Right lobe of liver (tissue), 6 donors: ENCODE results near the gene F13A1. TPM values are rescaled to one million over a fixed set of nuclear protein-coding genes. Genes with fewer than 3 reads are reported as not detected.
A peak's percentile ranks its signal among the peaks of the same experiment; 100 is the strongest.

Experiments
- ATAC-seq, 4 donors: fragments of 200-7000 bp; cut with Tn5 transposase; one replicate each; pipeline ENCODE4 v1.9.1; 2020; ENCODE audit warnings: mild to moderate bottlenecking in 4 of 4, moderate library complexity in 4 of 4
- DNase-seq, 3 donors: peaks; one replicate each; pipeline ENCODE4 v3.0.0-alpha.2; 2020
- H3K27ac ChIP-seq, 3 donors: fragments of 200-600 bp; one replicate each; pipeline ENCODE4 v1.8.0; 2022
- H3K27me3 ChIP-seq, 2 donors: fragments of 200-600 bp; one replicate each; pipeline ENCODE4 v1.8.0; 2022
- H3K36me3 ChIP-seq, 4 donors: fragments of 200-600 bp; sonication (generic) in 1 of 4; one replicate each; pipeline versions ENCODE4 v1.5.1 to v1.8.0; 2017 to 2022; ENCODE audit warnings: control low read depth in 1 of 4
- H3K4me1 ChIP-seq, 4 donors: fragments of 200-600 bp; sonication (generic) in 1 of 4; one replicate each; pipeline versions ENCODE4 v1.5.1 to v1.8.0; 2017 to 2022; ENCODE audit warnings: control low read depth in 1 of 4
- H3K4me3 ChIP-seq, 3 donors: fragments of 200-600 bp; one replicate each; pipeline ENCODE4 v1.8.0; 2022
- H3K9me3 ChIP-seq, 4 donors: fragments of 200-600 bp; sonication (generic) in 1 of 4; one replicate each; pipeline versions ENCODE4 v1.5.1 to v1.8.0; 2017 to 2022; ENCODE audit warnings: control low read depth in 1 of 4
- POLR2A ChIP-seq: fragments of 450-650 bp; IDR thresholded peaks from one replicate; pipeline ENCODE4 v1.6.1; 2017; ENCODE audit warnings: antibody characterized with exemption, mild to moderate bottlenecking
- WGBS: methylation state at CpG from one replicate; pipeline ENCODE4 v1.1.6; 2018; ENCODE audit warnings: low coverage, low lambda C conversion rate; ENCODE audit not compliant: insufficient coverage; ENCODE audit errors: missing lambda C conversion rate; 5-methylcytosine and 5-hydroxymethylcytosine counted together
- intact Hi-C, 2 donors: fragments of 100-400 bp; cut with DNase I; formaldehyde crosslinking; loops; one replicate each; pipeline versions ENCODE4 v1.11.2 to v1.14.1; 2022
- microRNA-seq, 2 donors: library from miRNA; unstranded; fragments of <30 nt; microRNA quantifications; one replicate each; pipeline ENCODE4, GENCODE V29; 2019 to 2020
- small RNA-seq, 2 experiments: library from RNA; depleted of rRNA; stranded (forward); fragments of <200 nt; gene quantifications; one replicate each; pipeline ENCODE3, GENCODE V24; 2016
- total RNA-seq, 6 experiments: library from RNA; depleted of rRNA in 2 of 6; stranded (reverse); fragments of >200 nt in 2 of 6; fragmentation: NEBNext Ultra II Directional in 3 of 6; extraction: Animal tissue kit (Norgen Biotek cat#: 25700) in 3 of 6; gene quantifications; one replicate each; pipeline versions ENCODE4 v1.1.0 to v1.2.4, GENCODE V29; 2016 to 2023
- TF ChIP-seq, protein P1 (sequence below), 4 donors: fragments of 200-600 bp in 3 of 4; fragments of 450-650 bp in 1 of 4; IDR thresholded peaks; one replicate each; pipeline versions ENCODE4 v1.5.1 to v1.8.0; 2016 to 2022; ENCODE audit warnings: antibody characterized with exemption in 4 of 4, mild to moderate bottlenecking in 2 of 4
- donor health status: DM: no; HTN: yes; CAD: no.
- donor health status: DM: no; HTN: no; CAD: no.
- donor health status: DM: no; HTN: no; CAD: no.
- donor health status: DM: no; HTN: yes; CAD: no.
- donor health status: DM: no; HTN: yes; CAD: no.

The F13A1 gene
- total RNA-seq, 6 experiments from 2014 or later: 0.86 to 10.1 (median 2.1) TPM

DNA sequence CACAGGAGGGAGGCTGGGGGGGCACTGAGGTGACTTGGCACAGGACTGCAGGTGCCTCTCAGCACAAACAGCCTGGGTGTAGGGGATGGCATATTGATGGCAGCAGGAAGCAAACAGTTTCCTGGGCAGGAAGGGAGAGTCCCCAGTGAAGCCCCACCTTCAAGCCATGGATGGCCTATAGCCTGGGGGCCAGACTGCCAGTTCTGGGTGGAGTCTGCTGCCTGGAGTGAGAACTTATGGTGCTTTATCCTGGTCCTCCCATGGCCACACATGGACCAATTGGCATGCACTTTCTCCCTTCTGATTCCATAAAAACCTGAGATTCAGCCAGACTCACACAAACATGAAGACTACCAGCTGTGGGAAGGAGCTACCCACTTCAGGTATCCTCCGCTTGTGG is 198.5 kb downstream of the F13A1 start:
- H3K36me3 ChIP-seq: no peaks in the 10 kb centered on the region
- WGBS: 100% methylated on average over 1 of the region's 1 CpG
- intact Hi-C loops: no loop called here
- H3K27me3 ChIP-seq: no peaks in the 10 kb centered on the region
- H3K9me3 ChIP-seq: no peaks in the 10 kb centered on the region
- no peak overlapping the region for H3K27ac ChIP-seq
- TF ChIP-seq POLR2A: no peak
- TF ChIP-seq, protein P1, sequence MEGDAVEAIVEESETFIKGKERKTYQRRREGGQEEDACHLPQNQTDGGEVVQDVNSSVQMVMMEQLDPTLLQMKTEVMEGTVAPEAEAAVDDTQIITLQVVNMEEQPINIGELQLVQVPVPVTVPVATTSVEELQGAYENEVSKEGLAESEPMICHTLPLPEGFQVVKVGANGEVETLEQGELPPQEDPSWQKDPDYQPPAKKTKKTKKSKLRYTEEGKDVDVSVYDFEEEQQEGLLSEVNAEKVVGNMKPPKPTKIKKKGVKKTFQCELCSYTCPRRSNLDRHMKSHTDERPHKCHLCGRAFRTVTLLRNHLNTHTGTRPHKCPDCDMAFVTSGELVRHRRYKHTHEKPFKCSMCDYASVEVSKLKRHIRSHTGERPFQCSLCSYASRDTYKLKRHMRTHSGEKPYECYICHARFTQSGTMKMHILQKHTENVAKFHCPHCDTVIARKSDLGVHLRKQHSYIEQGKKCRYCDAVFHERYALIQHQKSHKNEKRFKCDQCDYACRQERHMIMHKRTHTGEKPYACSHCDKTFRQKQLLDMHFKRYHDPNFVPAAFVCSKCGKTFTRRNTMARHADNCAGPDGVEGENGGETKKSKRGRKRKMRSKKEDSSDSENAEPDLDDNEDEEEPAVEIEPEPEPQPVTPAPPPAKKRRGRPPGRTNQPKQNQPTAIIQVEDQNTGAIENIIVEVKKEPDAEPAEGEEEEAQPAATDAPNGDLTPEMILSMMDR (IDR thresholded peaks at IDR 0.05): no peak
- no peak for ATAC-seq
- DNase-seq: no peak
- H3K4me3 ChIP-seq: no peak overlapping the region
- no peaks in the 10 kb centered on the region for H3K4me1 ChIP-seq

DNA sequence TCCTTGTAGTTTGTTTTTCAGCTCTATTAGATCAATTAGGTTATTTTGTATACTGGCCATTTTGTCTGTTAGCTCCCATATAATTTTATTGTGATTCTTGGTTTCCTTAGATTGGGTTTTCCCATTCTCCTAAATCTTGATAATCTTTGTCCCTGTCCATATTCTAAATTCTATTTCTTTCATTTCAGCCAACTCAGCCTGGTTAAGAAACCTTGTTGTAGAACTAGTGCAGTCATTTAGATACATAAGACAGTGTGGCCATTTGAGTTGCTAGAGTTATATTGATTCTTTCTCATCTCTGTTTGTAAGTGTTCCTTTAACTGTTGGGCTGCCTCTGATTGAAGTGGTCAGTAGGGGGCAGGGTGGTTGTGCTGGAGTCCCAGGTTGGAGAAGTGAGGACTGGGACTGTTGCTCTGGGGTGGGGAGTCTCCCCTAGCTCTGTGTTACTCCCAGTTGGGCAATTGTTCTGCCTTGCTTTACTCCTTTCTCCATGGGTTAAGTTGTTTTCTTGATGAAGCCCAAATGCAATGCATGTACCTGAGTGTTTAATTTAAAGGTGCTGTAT is 214.9 kb downstream of the F13A1 start:
- intact Hi-C loops: no loop called here

More for the DNA sequence above, 214.9 kb downstream of the F13A1 start:
- H3K27ac ChIP-seq: no peak overlapping the region
- no peaks in the 10 kb centered on the region for H3K36me3 ChIP-seq
- no peak overlapping the region for H3K4me3 ChIP-seq
- ATAC-seq (peak; percentile 46 to 70 (median 52)), DNase-seq (no peak)
- TF ChIP-seq, protein P1 (IDR thresholded peaks at IDR 0.05): peak; percentile 26 to 50 (median 36)
- TF ChIP-seq POLR2A: no peak
- H3K27me3 ChIP-seq: no peaks in the 10 kb centered on the region
- H3K4me1 ChIP-seq: no peaks in the 10 kb centered on the region
- H3K9me3 ChIP-seq: no peaks in the 10 kb centered on the region

Small RNA genes within 50 kb of the gene (microRNA-seq; reads per million reads assigned to microRNA genes)
- gene MIR5683: 0 reads per million in 2 donors
- gene MIR7853: 0 reads per million in 2 donors

Small RNA genes within 50 kb of the gene (small RNA-seq; reads per million reads assigned to genes)
- gene MIR7853: 0 to 0.65 reads per million in 2 experiments
